ENCODE measurements around the gene AK9.

Gene AK9

DNA sequence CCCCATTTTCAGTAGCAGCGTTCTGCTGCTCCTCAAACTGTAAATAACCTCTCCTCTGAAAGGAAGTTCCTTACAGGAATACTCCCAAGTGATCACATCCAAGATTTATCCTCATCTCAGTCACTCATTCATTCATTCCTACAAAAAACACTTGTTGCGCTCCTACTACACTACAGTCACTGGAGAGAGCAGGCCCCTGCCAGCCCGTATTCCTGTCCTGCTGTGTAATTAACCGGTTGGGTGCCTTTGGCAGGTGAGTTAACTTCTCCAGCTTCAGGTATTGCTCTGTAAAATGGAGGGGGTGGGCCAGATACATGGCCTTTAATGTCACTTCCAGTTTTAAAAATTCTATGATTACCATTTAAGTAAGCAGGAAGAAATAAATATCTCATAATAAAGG lies 192.9 kb downstream of the AK9 start:
- H3K4me3 ChIP-seq (ENCODE audit: low read depth, low read length), result no peak overlapping the region
- TF ChIP-seq, protein P1, sequence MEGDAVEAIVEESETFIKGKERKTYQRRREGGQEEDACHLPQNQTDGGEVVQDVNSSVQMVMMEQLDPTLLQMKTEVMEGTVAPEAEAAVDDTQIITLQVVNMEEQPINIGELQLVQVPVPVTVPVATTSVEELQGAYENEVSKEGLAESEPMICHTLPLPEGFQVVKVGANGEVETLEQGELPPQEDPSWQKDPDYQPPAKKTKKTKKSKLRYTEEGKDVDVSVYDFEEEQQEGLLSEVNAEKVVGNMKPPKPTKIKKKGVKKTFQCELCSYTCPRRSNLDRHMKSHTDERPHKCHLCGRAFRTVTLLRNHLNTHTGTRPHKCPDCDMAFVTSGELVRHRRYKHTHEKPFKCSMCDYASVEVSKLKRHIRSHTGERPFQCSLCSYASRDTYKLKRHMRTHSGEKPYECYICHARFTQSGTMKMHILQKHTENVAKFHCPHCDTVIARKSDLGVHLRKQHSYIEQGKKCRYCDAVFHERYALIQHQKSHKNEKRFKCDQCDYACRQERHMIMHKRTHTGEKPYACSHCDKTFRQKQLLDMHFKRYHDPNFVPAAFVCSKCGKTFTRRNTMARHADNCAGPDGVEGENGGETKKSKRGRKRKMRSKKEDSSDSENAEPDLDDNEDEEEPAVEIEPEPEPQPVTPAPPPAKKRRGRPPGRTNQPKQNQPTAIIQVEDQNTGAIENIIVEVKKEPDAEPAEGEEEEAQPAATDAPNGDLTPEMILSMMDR (IDR thresholded peaks at IDR 0.05; ENCODE audit: insufficient read depth, low read depth, low read length, missing control alignments), result no peak
- DNase-seq (ENCODE audit: low read depth), result no peak

DNA sequence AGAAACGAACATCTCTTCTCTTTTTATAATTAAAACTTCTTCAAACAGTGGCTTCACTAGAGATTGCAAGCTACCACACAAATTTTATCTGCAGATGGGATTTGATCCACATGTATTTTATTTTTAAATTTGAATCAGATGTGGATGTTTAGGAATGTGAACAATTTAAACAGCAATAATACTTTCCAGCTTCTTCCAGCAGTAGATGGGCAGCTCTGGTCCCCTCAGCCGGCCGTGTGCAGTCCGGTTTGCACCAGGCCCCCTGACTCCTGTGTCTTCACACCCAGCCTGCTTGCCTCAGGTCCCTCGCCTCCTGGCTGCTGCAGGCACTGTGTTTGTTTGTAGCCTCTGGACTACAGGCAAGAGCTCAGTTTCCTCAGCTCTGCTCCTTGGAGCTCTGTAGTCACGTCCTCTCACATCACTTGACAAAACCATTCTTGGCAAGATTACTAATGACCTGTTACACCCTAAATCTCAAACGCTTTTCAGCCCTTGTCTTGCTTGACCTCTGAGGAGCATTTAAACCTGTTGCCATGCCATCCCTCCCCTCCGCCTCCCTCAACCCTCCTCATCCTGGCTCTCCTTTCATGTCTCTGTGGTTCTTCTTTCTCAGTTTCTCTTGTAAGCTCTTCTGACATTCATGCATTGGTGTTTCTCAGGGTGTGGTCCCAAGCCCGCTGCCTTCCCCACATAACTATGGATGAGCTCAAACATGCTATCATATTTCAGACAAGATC lies 194.8 kb downstream of the AK9 start:
- DNase-seq (ENCODE audit: low read depth), result no peak
- no peak overlapping the region for H3K4me3 ChIP-seq (ENCODE audit: low read depth, low read length)
- TF ChIP-seq, protein P1 (IDR thresholded peaks at IDR 0.05; ENCODE audit: insufficient read depth, low read depth, low read length, missing control alignments), result no peak

DNA sequence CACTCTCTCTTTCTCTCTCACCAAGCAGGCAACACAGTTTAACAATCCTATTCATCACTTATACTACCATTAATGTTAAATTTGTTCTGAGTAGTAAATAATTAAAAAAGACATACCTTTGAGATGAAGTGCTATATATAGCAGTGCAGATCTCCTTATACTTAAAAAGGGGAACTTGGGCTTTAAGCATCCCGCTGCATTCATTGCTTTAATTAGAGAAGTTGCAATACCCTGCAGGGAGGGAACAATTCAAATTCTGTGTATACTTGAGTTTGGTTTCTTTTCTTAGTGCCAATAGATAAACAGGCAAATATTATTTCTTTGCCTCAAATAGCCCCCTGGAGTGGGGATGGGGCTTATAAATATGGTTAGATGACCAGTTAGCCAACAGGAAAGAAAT lies 197.1 kb downstream of the AK9 start:
- DNase-seq (ENCODE audit: low read depth), result no peak
- TF ChIP-seq, protein P1 (IDR thresholded peaks at IDR 0.05; ENCODE audit: insufficient read depth, low read depth, low read length, missing control alignments), result no peak

DNA sequence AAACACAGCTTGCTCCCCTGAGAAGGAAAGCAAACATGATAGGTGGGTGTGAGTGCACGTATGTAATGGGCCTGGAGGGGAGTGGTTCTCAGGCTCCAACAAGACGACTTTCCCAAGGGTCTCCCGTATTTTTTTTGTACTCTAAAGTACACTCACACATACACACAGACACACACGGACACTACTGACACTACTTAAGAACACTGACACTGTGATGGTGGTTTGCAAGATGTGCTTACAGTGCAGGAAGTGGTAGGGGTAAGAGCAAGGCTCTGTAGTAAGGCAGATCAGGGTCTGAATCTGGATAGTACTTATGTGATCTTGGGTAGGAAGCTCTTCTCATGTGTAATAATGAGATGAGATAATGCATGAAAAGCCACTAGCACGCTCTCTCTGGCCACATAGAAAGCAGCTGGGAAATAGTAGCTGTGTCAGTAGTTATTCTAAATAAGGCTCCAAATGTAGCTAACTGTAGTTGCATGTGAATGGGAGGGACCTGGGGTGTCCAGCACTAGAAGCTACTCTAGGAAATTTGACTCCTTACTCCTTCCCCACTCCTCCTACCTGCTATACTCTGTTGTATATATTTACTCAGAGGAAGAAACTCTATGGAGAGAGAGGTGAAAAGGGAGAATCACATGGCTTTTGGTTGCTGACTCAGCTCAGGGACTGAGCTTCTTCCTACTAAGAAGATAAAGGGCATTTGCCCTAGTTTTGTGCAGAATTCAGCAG lies 199.6 kb downstream of the AK9 start:
- TF ChIP-seq, protein P1 (IDR thresholded peaks at IDR 0.05; ENCODE audit: insufficient read depth, low read depth, low read length, missing control alignments), result no peak
- DNase-seq (ENCODE audit: low read depth), result peak; percentile 24
- no peak overlapping the region for H3K4me3 ChIP-seq (ENCODE audit: low read depth, low read length)

More for the DNA sequence above, 197.1 kb downstream of the AK9 start:
- no peak overlapping the region for H3K4me3 ChIP-seq (ENCODE audit: low read depth, low read length)

DNA sequence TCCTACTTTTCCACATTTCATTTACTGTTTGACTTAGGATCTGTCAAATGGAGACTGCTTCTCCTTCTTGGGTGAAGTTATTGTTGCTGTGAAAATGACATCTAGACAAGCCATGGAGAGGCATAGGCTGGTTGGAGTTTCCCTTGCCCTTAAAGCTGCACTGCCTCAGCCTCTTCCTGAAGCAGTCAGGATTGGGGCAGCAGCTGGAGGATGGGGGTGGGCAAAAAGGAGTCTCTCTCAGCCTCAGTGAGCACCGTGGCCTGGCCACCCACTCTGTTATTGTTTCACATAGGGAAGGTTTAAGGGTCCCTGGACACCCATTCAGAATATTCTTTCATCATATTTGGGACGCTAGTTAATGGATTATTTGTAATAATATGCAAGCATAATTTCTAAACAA lies 200.3 kb downstream of the AK9 start:
- no peak for DNase-seq (ENCODE audit: low read depth)
- no peak overlapping the region for H3K4me3 ChIP-seq (ENCODE audit: low read depth, low read length)
- TF ChIP-seq, protein P1 (IDR thresholded peaks at IDR 0.05; ENCODE audit: insufficient read depth, low read depth, low read length, missing control alignments), result no peak

DNA sequence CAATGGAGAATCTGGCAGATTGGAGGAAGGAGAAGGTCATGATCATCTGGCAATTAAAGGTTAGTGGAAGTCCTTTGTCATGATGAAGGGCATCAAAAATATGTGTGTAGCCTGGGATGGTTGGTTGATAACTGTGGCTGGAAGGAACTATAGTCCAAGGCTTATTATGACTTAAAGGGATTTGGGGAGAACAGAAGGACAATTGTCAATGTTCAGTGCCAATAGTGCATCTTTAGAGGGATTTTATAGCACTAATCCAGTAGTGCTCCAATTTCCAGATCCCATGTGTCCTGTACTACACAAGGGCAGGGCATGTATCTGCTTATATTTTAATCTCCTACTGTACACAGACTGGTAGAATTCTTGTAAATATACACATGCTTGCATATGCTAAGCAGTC lies 203.0 kb downstream of the AK9 start:
- DNase-seq (ENCODE audit: low read depth), result no peak
- TF ChIP-seq, protein P1 (IDR thresholded peaks at IDR 0.05; ENCODE audit: insufficient read depth, low read depth, low read length, missing control alignments), result no peak
- H3K4me3 ChIP-seq (ENCODE audit: low read depth, low read length), result no peak overlapping the region

Data from GM12865 (cell line).